ENCODE measurements around the gene NUDT3. TPM values are rescaled to one million over a fixed set of nuclear protein-coding genes. Genes with fewer than 3 reads are reported as not detected.
"Not testable (repeated sequence)": the region's sequence is repeated elsewhere in the genome, so short reads cannot be mapped to it uniquely, and the experiment has no call there.

Gene NUDT3
- polyA plus RNA-seq, 3 donors, result 9.3 to 33.3 (median 10.9) TPM

- peaks cover 8% of the 10 kb centered on the region for H3K79me2 ChIP-seq (ENCODE audit: insufficient read depth, low read length)
- peak in 1 of 3 donors; percentile 52 for DNase-seq
- H3K9me3 ChIP-seq (replicated peaks in 1 of 2; ENCODE audit: control insufficient read depth in 1 of 2, insufficient read depth in 1 of 2, low read length in 2 of 2), result no peaks in the 10 kb centered on the region
- Mint-ChIP-seq H3K9me3 (no peaks in the 10 kb centered on the region), H3K27ac (peak overlapping the region; percentile 33 to 82 (median 60)), H3K27me3 (ENCODE audit: low read depth in 3 of 3) (no peaks in the 10 kb centered on the region), H3K4me3 (no peak overlapping the region), H3K4me1 (peaks cover 65% of the 10 kb centered on the region), H3K36me3 (peaks cover 33 to 40% of the 10 kb centered on the region in 2 donors)
- no peak overlapping the region for H3K4me2 ChIP-seq (replicated peaks; ENCODE audit: extremely low read depth, low read length, poor library complexity, severe bottlenecking)
- H4K20me1 ChIP-seq (ENCODE audit: insufficient read depth, low read length), result peaks cover 50% of the 10 kb centered on the region
- no peaks in the 10 kb centered on the region for H3K27me3 ChIP-seq (ENCODE audit: control insufficient read depth in 2 of 2, insufficient read depth in 2 of 2, low read length in 2 of 2)
- H3K36me3 ChIP-seq (replicated peaks in 1 of 2; ENCODE audit: control insufficient read depth in 1 of 2, insufficient read depth in 2 of 2, low read length in 2 of 2), result peaks cover 16 to 19% of the 10 kb centered on the region in 2 donors
- WGBS (ENCODE audit: insufficient coverage), result 75% methylated on average over 5 of the region's 8 CpGs
- no peak overlapping the region for H2AFZ ChIP-seq (ENCODE audit: insufficient read depth, low read depth, low read length, poor library complexity, severe bottlenecking)
- intact Hi-C loops (cut with micrococcal nuclease), result loop anchor here in 1 of 2 donors (5.0 kb wide), 1 partner anchor 49 kb away; no protein-coding TSS in a partner anchor
- TF ChIP-seq CTCF (IDR thresholded peaks at IDR 0.05), result peak; percentile 27
- no peak overlapping the region for H3K4me3 ChIP-seq (replicated peaks in 1 of 3; ENCODE audit: low read depth in 2 of 3, low read length in 3 of 3)
- peak overlapping the region in 1 of 2 donors; percentile 11 for H3K27ac ChIP-seq (ENCODE audit: low read depth in 1 of 2, low read length in 2 of 2)
- H3K4me1 ChIP-seq (ENCODE audit: control insufficient read depth in 1 of 2, insufficient read depth in 2 of 2, low read length in 2 of 2), result peaks cover 39 to 50% of the 10 kb centered on the region in 2 donors
- no peak overlapping the region for H3K9ac ChIP-seq (ENCODE audit: insufficient read depth, low read length, poor library complexity, severe bottlenecking)
Observed at GRCh38 chr6:34246563-34247391, 145.7 kb downstream of the NUDT3 start.

- Mint-ChIP-seq H3K9me3 (no peaks in the 10 kb centered on the region), H3K4me1 (peaks cover 65% of the 10 kb centered on the region), H3K4me3 (no peak overlapping the region), H3K27ac (peak overlapping the region in 3 of 7 donors; percentile 3 to 85 (median 33)), H3K36me3 (peaks cover 38 to 45% of the 10 kb centered on the region in 2 donors), H3K27me3 (ENCODE audit: low read depth in 3 of 3) (no peaks in the 10 kb centered on the region)
- no peak for TF ChIP-seq CTCF (IDR thresholded peaks at IDR 0.05)
- Histone ChIP-seq H3K9me3 (replicated peaks in 1 of 2; ENCODE audit: control insufficient read depth in 1 of 2, insufficient read depth in 1 of 2, low read length in 2 of 2) (no peaks in the 10 kb centered on the region), H2AFZ (ENCODE audit: insufficient read depth, low read depth, low read length, poor library complexity, severe bottlenecking) (no peak overlapping the region), H3K27ac (ENCODE audit: low read depth in 1 of 2, low read length in 2 of 2) (no peak overlapping the region), H3K4me2 (replicated peaks; ENCODE audit: extremely low read depth, low read length, poor library complexity, severe bottlenecking) (no peak overlapping the region), H4K20me1 (ENCODE audit: insufficient read depth, low read length) (peaks cover 54% of the 10 kb centered on the region), H3K4me1 (ENCODE audit: control insufficient read depth in 1 of 2, insufficient read depth in 2 of 2, low read length in 2 of 2) (peaks cover 39 to 50% of the 10 kb centered on the region in 2 donors), H3K4me3 (replicated peaks in 1 of 3; ENCODE audit: low read depth in 2 of 3, low read length in 3 of 3) (no peak overlapping the region), H3K9ac (ENCODE audit: insufficient read depth, low read length, poor library complexity, severe bottlenecking) (no peak overlapping the region), H3K27me3 (ENCODE audit: control insufficient read depth in 2 of 2, insufficient read depth in 2 of 2, low read length in 2 of 2) (no peaks in the 10 kb centered on the region), H3K36me3 (replicated peaks in 1 of 2; ENCODE audit: control insufficient read depth in 1 of 2, insufficient read depth in 2 of 2, low read length in 2 of 2) (peaks cover 20 to 25% of the 10 kb centered on the region in 2 donors), H3K79me2 (ENCODE audit: insufficient read depth, low read length) (peaks cover 8% of the 10 kb centered on the region)
- no peak for DNase-seq
- no CpG with 5 or more reads among the region's 2 CpGs for WGBS (ENCODE audit: insufficient coverage)
- intact Hi-C loops (cut with micrococcal nuclease), result loop anchor here in 1 of 2 donors (5.0 kb wide), 1 partner anchor 49 kb away; no protein-coding TSS in a partner anchor
Observed at GRCh38 chr6:34246249-34246562, 146.3 kb downstream of the NUDT3 start.

- not testable (repeated sequence) for H3K9me3 ChIP-seq (replicated peaks in 1 of 2; ENCODE audit: control insufficient read depth in 1 of 2, insufficient read depth in 1 of 2, low read length in 2 of 2); H3K4me3 Mint-ChIP-seq; H3K4me3 ChIP-seq (replicated peaks in 1 of 3; ENCODE audit: low read depth in 2 of 3, low read length in 3 of 3); H3K79me2 ChIP-seq (ENCODE audit: insufficient read depth, low read length); DNase-seq; H3K27ac ChIP-seq (ENCODE audit: low read depth in 1 of 2, low read length in 2 of 2); H3K4me2 ChIP-seq (replicated peaks; ENCODE audit: extremely low read depth, low read length, poor library complexity, severe bottlenecking); H3K27me3 Mint-ChIP-seq (ENCODE audit: low read depth in 3 of 3); H3K27me3 ChIP-seq (ENCODE audit: control insufficient read depth in 2 of 2, insufficient read depth in 2 of 2, low read length in 2 of 2); H3K9ac ChIP-seq (ENCODE audit: insufficient read depth, low read length, poor library complexity, severe bottlenecking); H2AFZ ChIP-seq (ENCODE audit: insufficient read depth, low read depth, low read length, poor library complexity, severe bottlenecking); H3K9me3 Mint-ChIP-seq
- Histone ChIP-seq H3K4me1 (ENCODE audit: control insufficient read depth in 1 of 2, insufficient read depth in 2 of 2, low read length in 2 of 2) (peaks cover 39 to 50% of the 10 kb centered on the region in 2 donors), H3K36me3 (replicated peaks in 1 of 2; ENCODE audit: control insufficient read depth in 1 of 2, insufficient read depth in 2 of 2, low read length in 2 of 2) (peaks cover 24 to 29% of the 10 kb centered on the region in 2 donors), H4K20me1 (ENCODE audit: insufficient read depth, low read length) (peaks cover 57% of the 10 kb centered on the region)
- peaks cover 43 to 50% of the 10 kb centered on the region in 2 donors for H3K36me3 Mint-ChIP-seq
- intact Hi-C loops (cut with micrococcal nuclease), result loop anchor here in 1 of 2 donors (5.0 kb wide), 1 partner anchor 48 kb away; no protein-coding TSS in a partner anchor
- H3K27ac Mint-ChIP-seq, result peak overlapping the region in 4 of 7 donors; percentile 70 to 92 (median 79)
- peaks cover 65% of the 10 kb centered on the region for H3K4me1 Mint-ChIP-seq
- no CpG with 5 or more reads among the region's 7 CpGs for WGBS (ENCODE audit: insufficient coverage)
Observed at GRCh38 chr6:34245761-34246140, 146.7 kb downstream of the NUDT3 start.
